IPS-18c (cell line): ENCODE measurements around the gene PHACTR2.
"Not testable (repeated sequence)": the region's sequence is repeated elsewhere in the genome, so short reads cannot be mapped to it uniquely, and the experiment has no call there.

Experiments used
- H3K4me3 ChIP-seq: 2 replicates; pipeline ENCODE4 v1.7.0; 2013; ENCODE audit warnings: low read depth, mild to moderate bottlenecking, low read length, moderate library complexity; ENCODE audit not compliant: insufficient read depth
- H3K9me3 ChIP-seq: one replicate; pipeline ENCODE4 v1.6.1; 2013; ENCODE audit warnings: mild to moderate bottlenecking, low read length, moderate library complexity; ENCODE audit not compliant: control insufficient read depth, insufficient read depth

PHACTR2 gene

DNA sequence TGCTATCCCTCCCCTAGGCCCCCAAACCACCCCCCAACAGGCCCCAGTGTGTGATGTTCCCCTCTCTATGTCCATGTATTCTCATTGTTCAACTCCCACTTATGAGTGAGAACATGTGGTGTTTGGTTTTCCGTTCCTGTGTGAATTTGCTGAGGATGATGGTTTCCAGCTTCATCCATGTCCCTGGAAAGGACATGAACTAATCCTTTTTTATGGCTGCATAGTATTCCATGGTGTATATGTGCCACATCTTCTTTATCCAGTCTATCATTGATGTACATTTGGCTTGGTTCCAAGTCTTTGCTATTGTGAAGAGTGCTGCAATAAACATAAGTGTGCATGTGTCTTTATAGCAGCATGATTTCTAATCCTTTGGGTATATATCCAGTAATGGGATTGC is 11.8 kb upstream of the PHACTR2 start:
- H3K4me3 ChIP-seq, H3K9me3 ChIP-seq: not testable (repeated sequence)

DNA sequence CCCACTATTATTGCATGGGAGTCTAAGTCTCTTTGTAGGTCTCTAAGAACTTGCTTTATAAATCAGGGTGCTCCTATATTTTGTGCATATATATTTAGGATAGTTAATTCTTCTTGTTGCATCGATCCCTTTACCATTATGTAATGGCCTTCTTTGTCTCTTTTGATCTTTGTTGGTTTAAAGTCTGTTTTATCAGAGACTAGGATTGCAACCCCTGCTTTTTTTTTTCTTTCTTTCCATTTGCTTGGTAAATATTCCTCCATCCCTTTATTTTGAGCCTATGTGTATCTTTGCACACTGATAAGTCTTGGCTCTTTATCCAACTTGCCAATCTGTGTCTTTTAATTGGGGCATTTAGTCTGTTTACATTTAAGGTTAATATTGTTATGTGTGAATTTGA is 8.3 kb upstream of the PHACTR2 start:
- not testable (repeated sequence) for H3K9me3 ChIP-seq, H3K4me3 ChIP-seq

DNA sequence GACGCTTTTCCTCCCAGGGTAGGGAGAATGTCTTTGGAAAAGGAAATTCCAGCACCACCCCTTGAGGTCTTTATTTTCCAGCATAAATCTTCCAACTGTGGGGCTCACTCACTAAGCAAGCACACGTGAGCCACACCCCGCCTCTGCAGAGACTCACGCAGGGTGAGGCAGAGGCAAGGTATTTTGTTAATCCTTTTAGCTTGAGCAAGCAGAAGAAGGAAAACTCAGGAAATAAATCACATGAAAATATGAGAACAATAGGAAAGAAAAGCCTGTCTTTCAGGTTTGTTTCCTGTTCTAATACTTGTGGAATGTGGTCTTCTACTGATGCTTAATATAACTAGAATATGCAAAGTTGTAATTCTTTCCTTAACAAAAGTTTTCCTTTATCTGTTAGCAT is 4.1 kb upstream of the PHACTR2 start:
- Histone ChIP-seq H3K4me3 (no peak overlapping the region), H3K9me3 (no peaks in the 10 kb centered on the region)

DNA sequence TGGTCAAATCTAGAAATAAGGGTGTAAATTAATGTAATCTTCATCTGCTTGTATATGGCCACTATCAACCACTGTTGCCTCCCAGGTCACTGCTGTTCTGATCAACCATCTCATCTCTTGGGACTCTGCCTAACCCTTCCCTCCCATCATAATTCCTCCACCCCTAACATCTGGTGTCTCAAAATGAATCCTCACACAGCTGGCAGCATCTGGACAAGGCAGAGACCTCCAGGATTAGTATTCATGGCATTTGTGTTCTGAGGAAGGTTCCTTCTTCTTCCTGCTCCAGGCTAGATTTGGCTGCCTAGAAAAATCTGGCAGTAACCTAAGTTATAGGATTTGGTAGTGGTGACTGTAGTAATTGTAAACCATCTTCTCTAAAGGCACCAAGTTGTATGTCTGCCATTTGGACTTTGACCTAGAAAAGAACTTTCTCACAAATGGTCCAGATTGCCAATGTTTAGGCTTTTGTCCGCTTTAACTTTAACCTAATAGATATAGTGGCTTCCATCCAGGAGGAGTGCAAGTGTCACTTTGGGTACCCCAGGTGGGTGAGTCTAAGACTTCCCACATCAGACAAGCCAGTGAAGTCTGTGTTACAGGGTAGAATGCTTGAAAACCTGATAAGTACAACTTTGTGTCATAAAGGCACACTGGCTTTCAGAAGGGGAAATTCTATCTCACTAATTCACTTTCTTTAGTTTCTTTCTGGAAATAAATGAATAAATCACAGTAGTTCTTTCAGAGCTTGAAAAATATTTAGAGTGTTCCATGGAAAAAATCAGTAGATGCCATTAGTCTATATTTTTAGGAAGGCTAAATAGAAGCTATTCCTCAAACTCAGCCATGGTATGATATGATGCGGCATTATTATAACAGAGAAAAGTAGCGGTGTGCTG is 3.0 kb upstream of the PHACTR2 start:
- H3K9me3 ChIP-seq: no peaks in the 10 kb centered on the region
- H3K4me3 ChIP-seq: no peak overlapping the region

DNA sequence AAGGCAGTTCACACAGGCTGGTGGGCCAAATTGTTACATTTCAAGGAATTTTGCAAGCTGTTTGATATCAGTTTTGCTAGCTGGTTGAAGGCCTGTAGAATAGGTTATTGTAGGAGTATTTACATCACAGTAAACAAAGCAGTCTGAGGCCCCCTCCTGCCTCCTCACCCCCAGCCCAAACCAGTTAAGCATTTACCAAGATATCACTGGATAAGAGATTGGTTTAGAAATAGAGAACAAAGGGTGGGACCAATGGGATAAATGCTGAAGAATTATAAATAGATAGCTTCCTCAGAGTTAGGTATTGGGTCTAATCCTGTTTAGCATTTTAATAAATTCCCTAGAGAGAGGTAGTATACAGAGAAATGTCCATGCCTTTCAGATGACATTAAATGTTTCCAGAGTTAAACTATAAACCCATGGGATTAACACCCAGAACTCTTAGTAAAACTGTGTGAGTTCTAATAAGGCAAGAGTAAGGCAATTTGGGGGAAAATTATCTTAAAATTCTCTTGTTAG is 2.3 kb upstream of the PHACTR2 start:
- no peaks in the 10 kb centered on the region for H3K9me3 ChIP-seq
- H3K4me3 ChIP-seq: no peak overlapping the region

DNA sequence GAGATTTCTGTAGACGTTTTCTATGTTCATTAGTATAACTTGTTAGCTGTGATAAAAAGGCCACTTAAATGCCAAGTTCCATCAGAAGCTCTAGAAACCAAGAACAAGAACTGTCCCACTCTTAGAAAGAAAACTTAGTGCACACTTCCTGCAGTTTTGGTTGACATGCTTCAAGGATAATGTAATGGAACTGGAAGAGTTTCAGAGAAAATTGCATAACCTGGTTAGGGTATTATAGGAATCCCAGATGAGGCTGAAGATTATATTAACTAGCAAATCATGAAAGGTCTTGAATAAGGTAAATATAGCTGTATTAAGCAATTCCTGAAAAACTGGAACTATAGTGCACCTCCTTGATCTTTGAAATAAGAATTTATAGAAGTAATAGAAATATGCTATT is 1.8 kb upstream of the PHACTR2 start:
- no peak overlapping the region for H3K4me3 ChIP-seq
- no peaks in the 10 kb centered on the region for H3K9me3 ChIP-seq

DNA sequence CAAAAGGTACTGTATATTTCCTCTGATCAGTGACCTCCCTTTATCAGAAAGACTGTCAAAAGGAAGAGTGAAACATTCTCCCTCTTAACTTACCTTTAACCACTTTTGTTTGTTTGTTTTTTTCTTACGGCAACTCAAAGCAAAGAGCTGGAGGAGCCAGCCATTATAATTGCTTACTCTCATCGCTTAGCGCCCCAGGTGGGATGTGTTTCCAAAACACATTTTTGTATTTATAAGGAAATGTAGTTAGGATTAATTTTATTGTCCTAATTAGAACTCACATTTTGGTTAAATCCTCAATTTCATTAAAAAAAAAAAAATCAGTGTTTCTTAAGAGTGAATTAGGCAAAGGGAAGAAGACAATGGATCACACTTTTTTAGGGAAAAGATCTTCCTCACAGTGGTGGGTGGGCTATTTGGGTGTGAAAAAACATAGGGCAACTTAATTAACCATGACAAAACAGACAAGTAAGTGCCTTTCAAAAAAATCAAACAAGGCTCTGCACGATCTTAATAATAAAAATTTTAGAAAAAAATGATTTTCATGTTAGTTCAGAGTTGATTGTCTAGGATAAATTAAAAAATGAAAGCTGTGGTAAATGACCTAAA is 1.2 kb upstream of the PHACTR2 start:
- Histone ChIP-seq H3K9me3 (no peaks in the 10 kb centered on the region), H3K4me3 (no peak overlapping the region; the same call in 1 of the 2 replicates)

DNA sequence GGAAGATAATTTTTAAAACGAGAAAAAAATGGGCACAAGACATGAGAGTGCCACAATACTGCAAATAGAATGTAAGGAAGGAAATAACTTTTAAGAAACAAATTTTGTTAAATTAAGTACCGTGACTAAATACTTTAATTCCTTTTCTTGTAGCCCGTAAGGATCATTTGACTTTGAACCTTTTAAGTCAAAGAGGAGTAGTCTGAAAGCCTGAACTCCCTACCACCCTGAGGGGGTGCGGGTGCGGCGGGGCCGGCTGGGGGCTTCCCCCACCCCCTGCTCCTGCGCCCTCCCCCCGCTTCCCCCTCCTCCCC is 231 bp upstream of the PHACTR2 start:
- Histone ChIP-seq H3K9me3 (no peaks in the 10 kb centered on the region), H3K4me3 (no peak overlapping the region)

DNA sequence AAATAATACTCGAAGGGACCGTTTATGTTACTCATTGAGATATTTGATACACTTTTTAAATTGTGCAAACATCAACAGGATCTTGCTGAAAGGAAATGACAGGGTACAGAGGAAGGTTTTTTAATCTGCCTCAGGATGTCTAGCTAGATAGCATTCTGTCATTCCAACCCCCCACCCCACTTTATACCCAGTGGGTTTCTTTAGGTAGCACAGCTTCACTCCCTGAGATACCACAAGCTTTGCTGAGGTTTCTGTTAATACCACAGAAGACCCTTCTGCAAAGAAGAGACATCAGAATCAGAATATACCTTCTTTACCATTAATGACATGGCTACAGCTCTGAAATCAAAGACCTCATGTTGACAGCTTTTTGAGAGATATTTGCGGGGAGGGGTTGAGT is 1.3 kb downstream of the PHACTR2 start:
- Histone ChIP-seq H3K4me3 (peak overlapping the region; percentile 80), H3K9me3 (no peaks in the 10 kb centered on the region)

DNA sequence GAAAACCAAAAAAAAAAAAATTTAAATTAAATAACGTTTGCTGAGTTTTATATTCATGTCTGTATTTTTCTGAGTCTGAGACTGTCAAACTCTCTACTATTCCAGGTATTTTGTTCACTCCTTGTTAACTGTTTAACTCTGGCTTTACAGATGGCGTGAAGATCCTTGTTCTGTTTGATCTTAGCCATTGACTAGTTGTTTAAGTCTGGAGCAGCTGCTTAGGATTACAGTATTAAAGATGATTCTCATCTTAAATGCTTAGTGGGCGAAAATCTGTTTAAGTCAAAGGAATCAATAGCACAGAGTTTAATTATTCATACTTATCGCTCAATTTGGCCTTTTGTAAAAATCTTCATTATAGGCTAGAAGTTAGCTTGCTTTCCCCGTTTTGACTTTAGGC is 2.4 kb downstream of the PHACTR2 start:
- Histone ChIP-seq H3K4me3 (0 out of 2 replicates have a peak overlapping the region, but pooled peaks have one; percentile 15), H3K9me3 (no peaks in the 10 kb centered on the region)

DNA sequence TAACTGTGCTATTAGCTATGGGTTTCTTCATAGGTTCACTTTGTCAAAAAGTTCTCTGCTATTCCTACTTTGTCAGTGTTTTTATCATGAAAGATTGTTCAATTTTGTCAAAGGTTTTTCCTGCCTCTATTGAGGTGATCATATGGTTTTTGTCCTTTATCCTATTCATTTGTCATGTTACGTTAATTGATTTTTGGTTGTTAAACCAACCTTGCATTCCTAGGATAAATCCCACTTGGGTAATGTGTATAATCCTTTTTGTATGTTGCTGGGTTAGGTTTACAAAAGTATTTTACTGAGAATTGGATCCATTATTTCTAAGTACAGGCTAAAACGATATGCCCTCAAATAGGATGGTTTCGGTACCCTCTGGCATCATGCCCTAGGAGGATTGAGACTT is 5.0 kb downstream of the PHACTR2 start:
- no peaks in the 10 kb centered on the region for H3K9me3 ChIP-seq
- no peak overlapping the region for H3K4me3 ChIP-seq

DNA sequence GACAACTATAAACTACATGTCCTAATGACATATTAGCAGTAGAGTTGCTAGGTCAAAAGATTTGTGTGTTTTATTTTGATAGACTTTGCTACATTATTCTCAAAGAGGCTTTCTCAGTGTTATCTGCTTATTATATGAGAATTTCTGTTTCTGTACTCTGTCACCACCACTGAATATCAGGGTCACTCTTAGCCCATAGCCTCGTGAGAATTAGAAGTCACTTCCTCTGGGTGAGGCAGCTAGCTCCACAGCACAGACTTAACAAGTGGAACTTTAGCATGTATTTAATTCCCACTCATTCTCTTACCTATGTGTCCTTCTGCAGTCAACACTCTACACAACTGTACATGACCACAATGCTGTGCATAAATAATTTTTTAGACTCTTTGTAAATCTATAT is 6.7 kb downstream of the PHACTR2 start:
- no peak overlapping the region for H3K4me3 ChIP-seq
- H3K9me3 ChIP-seq: no peaks in the 10 kb centered on the region

DNA sequence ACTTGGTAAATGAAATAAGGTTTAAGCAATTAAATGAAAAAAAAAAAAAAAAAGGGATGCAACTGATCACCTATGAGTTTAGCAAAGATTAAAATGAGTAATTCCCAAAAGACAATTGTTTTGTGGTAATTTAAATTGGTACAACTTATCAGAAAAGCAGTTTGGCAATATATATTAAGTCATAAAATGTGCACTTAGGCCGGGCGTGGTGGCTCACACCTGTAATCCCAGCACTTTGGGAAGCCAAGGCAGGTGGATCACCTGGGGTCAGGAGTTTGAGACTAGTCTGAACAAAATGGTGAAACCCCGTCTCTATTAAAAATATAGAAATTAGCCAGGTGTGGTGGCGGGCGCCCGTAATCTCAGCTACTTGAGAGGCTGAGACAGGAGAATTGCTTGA is 7.9 kb downstream of the PHACTR2 start:
- Histone ChIP-seq H3K4me3 (no peak overlapping the region), H3K9me3 (no peaks in the 10 kb centered on the region)

DNA sequence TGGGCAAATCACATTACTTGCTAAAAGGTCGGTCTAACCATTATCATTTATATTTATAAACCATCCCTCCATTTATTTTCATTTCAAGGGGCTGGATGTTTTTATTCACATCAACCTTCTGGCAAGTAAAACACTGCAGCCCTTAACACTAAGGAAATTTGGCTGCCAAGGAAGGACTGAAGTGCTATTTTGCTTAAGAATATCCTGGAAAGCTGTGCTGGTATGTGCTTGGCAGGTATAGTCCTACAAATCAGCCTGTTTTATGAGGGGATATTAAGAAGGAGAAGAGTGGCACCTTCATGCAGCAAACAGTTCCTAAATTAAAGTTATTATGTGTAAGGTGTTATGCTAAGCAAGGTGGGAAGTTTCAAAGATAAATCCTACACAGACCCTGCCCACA is 9.8 kb downstream of the PHACTR2 start:
- Histone ChIP-seq H3K4me3 (no peak overlapping the region), H3K9me3 (no peaks in the 10 kb centered on the region)

DNA sequence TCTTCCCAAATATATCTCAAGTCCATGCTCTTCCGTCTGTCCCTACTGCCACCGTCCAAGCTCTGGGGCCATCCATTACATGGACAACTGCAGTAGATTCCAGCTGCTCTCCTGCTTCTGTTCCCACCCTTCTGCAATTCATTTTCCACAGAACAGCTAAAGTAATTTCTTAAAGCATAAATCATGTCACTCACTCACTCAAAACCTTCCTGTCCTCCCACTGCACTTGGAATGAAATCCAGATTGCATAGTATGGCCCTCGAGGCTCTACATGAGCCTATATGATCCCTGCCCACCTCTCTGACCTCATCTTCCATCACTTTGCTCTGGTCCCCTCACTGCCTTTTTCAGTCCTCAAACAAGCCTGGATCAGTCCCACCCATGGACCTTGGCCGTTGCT is 10.9 kb downstream of the PHACTR2 start:
- Histone ChIP-seq H3K9me3 (no peaks in the 10 kb centered on the region), H3K4me3 (no peak overlapping the region)

DNA sequence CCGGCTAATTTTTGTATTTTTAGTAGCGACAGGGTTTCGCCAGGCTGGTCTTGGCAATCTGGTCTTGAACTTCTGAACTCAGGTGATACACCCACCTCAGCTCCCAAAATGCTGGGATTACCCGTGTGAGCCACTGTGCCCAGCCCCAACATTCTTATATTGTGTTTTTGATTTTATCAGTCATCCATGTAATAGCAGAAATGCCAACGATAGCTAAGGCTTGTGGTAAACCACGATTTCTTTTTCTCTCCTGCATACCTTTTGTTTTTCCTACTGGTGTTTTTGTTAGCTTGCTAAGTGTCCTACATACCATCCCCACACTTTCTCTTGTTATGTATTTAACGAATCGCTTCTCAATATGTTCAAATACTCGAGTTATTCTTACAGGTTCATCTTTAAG is 12.1 kb downstream of the PHACTR2 start:
- Histone ChIP-seq H3K9me3 (no peaks in the 10 kb centered on the region), H3K4me3 (no peak overlapping the region)

DNA sequence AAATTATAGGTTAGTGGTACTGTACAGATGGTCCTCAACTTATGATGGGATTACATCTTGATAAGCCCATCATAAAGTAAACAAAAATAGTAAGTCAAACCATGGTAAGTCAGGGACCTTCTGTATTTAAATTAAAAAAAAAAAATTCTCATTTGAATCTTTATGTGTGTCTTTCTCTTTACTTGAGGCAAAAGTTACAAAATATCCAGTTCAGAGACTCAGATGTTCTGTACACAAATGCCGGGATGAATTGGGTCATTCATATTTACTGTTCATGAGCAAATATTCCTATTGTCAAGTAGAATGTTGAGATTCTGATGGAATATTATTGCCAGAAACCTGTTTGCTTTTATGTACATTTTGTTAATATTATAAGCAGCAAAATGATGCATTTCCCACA is 13.4 kb downstream of the PHACTR2 start:
- no peak overlapping the region for H3K4me3 ChIP-seq
- no peaks in the 10 kb centered on the region for H3K9me3 ChIP-seq

DNA sequence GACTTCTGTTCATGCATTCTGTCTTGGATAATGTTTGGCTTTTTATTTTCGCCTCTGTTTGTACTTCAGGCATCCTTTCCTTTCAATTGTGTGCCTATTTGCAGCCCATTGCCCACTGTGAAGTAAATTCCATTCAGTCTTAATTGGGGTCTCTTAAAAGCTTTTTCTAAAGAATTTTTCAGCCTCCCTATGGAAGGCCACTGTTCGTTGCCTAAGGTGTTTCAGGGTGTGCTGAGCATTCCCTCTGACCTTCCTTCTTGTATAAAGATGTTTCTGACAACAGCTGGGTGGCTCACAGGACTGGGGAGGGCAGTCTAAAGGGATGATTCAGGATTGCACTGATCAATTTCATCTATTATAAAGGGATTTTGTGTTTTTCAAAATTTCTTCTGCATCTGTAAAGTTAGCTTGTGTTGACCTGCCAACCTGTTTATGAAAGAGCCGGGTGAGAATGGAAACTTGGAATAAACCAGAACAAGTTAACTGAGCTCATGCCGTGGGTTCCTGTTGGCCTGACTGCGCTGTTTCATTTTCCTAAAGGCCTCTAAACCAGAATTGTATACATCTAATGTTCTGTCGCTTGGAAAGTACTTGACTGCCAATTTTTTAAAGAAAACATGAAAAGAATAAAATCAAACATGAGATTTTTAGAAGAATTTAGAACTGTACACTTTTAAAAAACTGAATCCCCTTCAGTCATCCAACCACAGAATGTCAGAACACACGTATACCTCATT is 14.3 kb downstream of the PHACTR2 start:
- H3K4me3 ChIP-seq: no peak overlapping the region
- H3K9me3 ChIP-seq: no peaks in the 10 kb centered on the region
